ENCODE data around the gene LRMDA.

Gene LRMDA

GRCh38 chr10:75928231-75928630 lies 496.8 kb downstream of the LRMDA start:
- no peak overlapping the region for H3K4me3 ChIP-seq (ENCODE audit: low read depth, low read length)
- no peak for TF ChIP-seq CTCF (IDR thresholded peaks at IDR 0.05; ENCODE audit: control insufficient read depth, extremely low read depth, insufficient read depth)
- no peak for DNase-seq (ENCODE audit: low read depth)

- no peak overlapping the region for H3K4me3 ChIP-seq (ENCODE audit: low read depth, low read length)
- no peak for TF ChIP-seq CTCF (IDR thresholded peaks at IDR 0.05; ENCODE audit: control insufficient read depth, extremely low read depth, insufficient read depth)
- no peak for DNase-seq (ENCODE audit: low read depth)
These were observed 498.3 kb downstream of the LRMDA start for GRCh38 chr10:75929630-75930161.

DNA sequence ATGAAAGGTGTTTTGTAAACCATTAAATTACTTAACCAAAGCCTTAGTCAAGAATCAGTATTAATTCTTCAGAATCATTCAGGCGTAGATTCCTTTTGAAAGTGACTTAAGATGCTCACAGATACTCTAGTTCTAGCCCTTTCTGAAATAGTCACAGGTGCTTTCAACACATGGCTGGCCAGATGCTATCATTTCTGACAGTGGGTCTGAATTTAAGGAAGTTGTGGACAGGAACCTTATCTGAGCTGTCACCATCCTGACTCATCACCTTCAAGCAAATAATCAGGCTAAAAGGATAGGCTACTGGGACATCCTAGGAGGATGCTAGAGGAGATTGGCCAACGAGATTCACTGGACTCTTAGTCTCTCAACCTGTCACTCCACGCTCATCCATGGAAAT lies 501.5 kb downstream of the LRMDA start:
- no peak for TF ChIP-seq CTCF (IDR thresholded peaks at IDR 0.05; ENCODE audit: control insufficient read depth, extremely low read depth, insufficient read depth)
- H3K4me3 ChIP-seq (ENCODE audit: low read depth, low read length), result no peak overlapping the region
- DNase-seq (ENCODE audit: low read depth), result no peak

- H3K4me3 ChIP-seq (ENCODE audit: low read depth, low read length), result no peak overlapping the region
- TF ChIP-seq CTCF (IDR thresholded peaks at IDR 0.05; ENCODE audit: control insufficient read depth, extremely low read depth, insufficient read depth), result no peak
- DNase-seq (ENCODE audit: low read depth), result no peak
These were observed 503.8 kb downstream of the LRMDA start for GRCh38 chr10:75935240-75935639.

DNA sequence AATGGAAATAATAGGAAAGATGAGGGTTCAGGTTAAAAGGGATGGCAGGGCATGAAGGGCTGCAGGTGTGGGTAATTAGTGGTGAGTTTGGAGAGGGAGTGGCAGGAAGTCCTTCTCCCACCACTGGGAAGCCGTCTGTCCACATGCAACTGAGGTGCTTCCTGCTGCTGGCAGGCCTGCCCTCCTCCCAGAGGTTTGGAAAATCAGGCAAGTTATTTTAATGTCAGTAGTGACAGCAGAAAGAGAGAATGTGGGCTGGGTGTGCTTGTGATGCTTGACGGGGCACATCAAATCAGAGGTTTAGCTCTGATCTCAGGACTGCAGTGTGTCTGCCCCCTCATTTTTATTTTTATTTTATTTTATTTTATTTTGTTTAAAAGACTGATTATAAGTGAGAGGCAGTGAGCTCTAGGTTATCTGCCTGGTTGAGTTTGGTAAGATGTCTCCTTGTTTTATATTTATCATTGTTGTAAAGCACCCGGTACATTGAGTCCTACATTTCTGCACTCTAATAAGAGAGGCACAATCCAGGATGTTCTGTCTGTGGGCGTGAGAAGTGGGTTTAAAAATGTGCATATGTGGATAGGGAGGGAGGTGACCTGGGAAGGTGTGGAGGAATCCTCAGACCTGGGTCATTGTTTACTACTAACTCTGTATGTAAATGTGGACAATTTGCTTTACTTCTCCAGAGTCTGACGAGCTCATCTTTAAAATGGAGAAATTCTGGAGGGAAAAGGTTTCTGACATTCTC lies 504.4 kb downstream of the LRMDA start:
- TF ChIP-seq CTCF (IDR thresholded peaks at IDR 0.05; ENCODE audit: control insufficient read depth, extremely low read depth, insufficient read depth), result no peak
- no peak for DNase-seq (ENCODE audit: low read depth)
- no peak overlapping the region for H3K4me3 ChIP-seq (ENCODE audit: low read depth, low read length)

GRCh38 chr10:75936841-75937240 lies 505.4 kb downstream of the LRMDA start:
- no peak for TF ChIP-seq CTCF (IDR thresholded peaks at IDR 0.05; ENCODE audit: control insufficient read depth, extremely low read depth, insufficient read depth)
- no peak overlapping the region for H3K4me3 ChIP-seq (ENCODE audit: low read depth, low read length)
- DNase-seq (ENCODE audit: low read depth), result no peak

DNA sequence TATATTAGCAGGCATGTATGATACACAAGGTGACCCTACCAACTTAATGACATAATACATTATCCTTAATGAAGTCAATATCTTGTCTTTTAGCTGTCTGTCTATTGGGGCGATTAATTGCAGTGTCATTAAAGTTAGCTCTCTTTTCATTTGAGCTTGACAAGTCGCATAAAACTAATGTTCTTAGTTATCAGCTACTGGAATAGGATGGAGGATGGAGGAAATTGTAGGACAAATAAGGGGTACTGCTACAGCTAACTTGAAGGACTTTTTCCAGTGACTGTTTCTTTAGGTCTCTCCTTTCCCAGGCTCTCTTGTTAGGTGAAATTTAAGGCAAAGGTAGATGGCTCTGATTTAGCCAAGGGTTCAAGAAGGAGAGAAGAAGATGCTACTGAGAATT lies 506.4 kb downstream of the LRMDA start:
- no peak for TF ChIP-seq CTCF (IDR thresholded peaks at IDR 0.05; ENCODE audit: control insufficient read depth, extremely low read depth, insufficient read depth)

More for the DNA sequence above, 506.4 kb downstream of the LRMDA start:
- H3K4me3 ChIP-seq (ENCODE audit: low read depth, low read length), result no peak overlapping the region
- no peak for DNase-seq (ENCODE audit: low read depth)

All from LNCaP clone FGC (cell line).